GM12892 (cell line): ENCODE results near the gene NEAT1.
A peak's percentile ranks its signal among the peaks of the same experiment; 100 is the strongest.

Experiments used
- DNase-seq: peaks from one replicate; pipeline ENCODE4 v3.0.0; 2011; ENCODE audit not compliant: insufficient read length
- FAIRE-seq: peaks from 2 replicates; lab custom pipeline; 2011; peaks lifted over from hg19 to GRCh38; lab: Jason Lieb, UNC
- POLR2A ChIP-seq: IDR thresholded peaks from 2 replicates; pipeline ENCODE4 v1.6.1; 2011; ENCODE audit warnings: low read depth, low read length, control low read depth
- POLR2AphosphoS5 ChIP-seq: IDR thresholded peaks from 2 replicates; pipeline ENCODE4 v1.6.1; 2011; ENCODE audit warnings: low read depth, low read length, control low read depth
- TAF1 ChIP-seq: IDR thresholded peaks from 2 replicates; pipeline ENCODE4 v1.6.1; 2011; ENCODE audit warnings: low read depth, mild to moderate bottlenecking, control low read depth, low read length, borderline replicate concordance

NEAT1 gene

GRCh38 chr11:65429068-65429681 lies 6.6 kb downstream of the NEAT1 start:
- DNase-seq (no peak), FAIRE-seq (peak; percentile 27)
- TF ChIP-seq TAF1 (no peak), POLR2AphosphoS5 (peak; percentile 79), POLR2A (peak; percentile 67)

GRCh38 chr11:65429724-65430405 lies 7.3 kb downstream of the NEAT1 start:
- FAIRE-seq: peak; percentile 67
- no peak for DNase-seq
- TF ChIP-seq TAF1 (no peak), POLR2A (peak; percentile 64), POLR2AphosphoS5 (peak; percentile 72)

- FAIRE-seq (peak; percentile 38), DNase-seq (no peak)
- TF ChIP-seq POLR2A (no peak), POLR2AphosphoS5 (no peak), TAF1 (no peak)
Measured at GRCh38 chr11:65430406-65431217, 8.0 kb downstream of the NEAT1 start.

GRCh38 chr11:65431451-65432099 lies 9.0 kb downstream of the NEAT1 start:
- peak; percentile 67 for FAIRE-seq
- DNase-seq: no peak

GRCh38 chr11:65432100-65432650 lies 9.6 kb downstream of the NEAT1 start:
- TF ChIP-seq POLR2A (no peak), TAF1 (no peak), POLR2AphosphoS5 (no peak)
- FAIRE-seq (no peak), DNase-seq (no peak)

More at GRCh38 chr11:65431451-65432099, 9.0 kb downstream of the NEAT1 start:
- TF ChIP-seq POLR2A: peak; percentile 40; the same call in 1 of the 2 replicates
- no peak for TF ChIP-seq TAF1
- TF ChIP-seq POLR2AphosphoS5: no peak

- DNase-seq: no peak
- TF ChIP-seq TAF1 (no peak), POLR2A (no peak)
- FAIRE-seq: peak; percentile 60
Measured at GRCh38 chr11:65432686-65433582, 10.3 kb downstream of the NEAT1 start.

GRCh38 chr11:65433657-65434056 lies 11.1 kb downstream of the NEAT1 start:
- no peak for DNase-seq
- TF ChIP-seq POLR2AphosphoS5 (no peak), POLR2A (no peak), TAF1 (no peak)
- FAIRE-seq: no peak

GRCh38 chr11:65434057-65434666 lies 11.6 kb downstream of the NEAT1 start:
- peak; percentile 60 for FAIRE-seq

GRCh38 chr11:65434667-65435410 lies 12.2 kb downstream of the NEAT1 start:
- TF ChIP-seq TAF1 (no peak), POLR2A (no peak), POLR2AphosphoS5 (no peak)
- no peak for DNase-seq
- no peak for FAIRE-seq

More at GRCh38 chr11:65434057-65434666, 11.6 kb downstream of the NEAT1 start:
- no peak for DNase-seq
- TF ChIP-seq TAF1 (no peak), POLR2AphosphoS5 (no peak), POLR2A (no peak)
